ENCODE results near the gene TUBB2B.

The TUBB2B gene

GRCh38 chr6:3232017-3232945, 4.8 kb upstream of the TUBB2B start:
- DNase-seq, result no peak

- DNase-seq, result no peak
Observed at GRCh38 chr6:3231247-3232016, 4.0 kb upstream of the TUBB2B start.

- DNase-seq, result no peak
Observed at GRCh38 chr6:3230900-3231246, 3.4 kb upstream of the TUBB2B start.

GRCh38 chr6:3230256-3230882, 2.9 kb upstream of the TUBB2B start:
- DNase-seq, result no peak

GRCh38 chr6:3229566-3230178, 2.2 kb upstream of the TUBB2B start:
- DNase-seq, result peak; percentile 55

- DNase-seq, result peak; percentile 45
Observed at GRCh38 chr6:3228771-3229565, 1.5 kb upstream of the TUBB2B start.

- peak; percentile 49 for DNase-seq
Observed at GRCh38 chr6:3228046-3228671, 706 bp upstream of the TUBB2B start.

GRCh38 chr6:3226481-3227362, 731 bp downstream of the TUBB2B start:
- peak; percentile 48 for DNase-seq

- DNase-seq, result no peak
Observed at GRCh38 chr6:3226042-3226441, 1.4 kb downstream of the TUBB2B start.

- no peak for DNase-seq
Observed at GRCh38 chr6:3222506-3223038, 4.9 kb downstream of the TUBB2B start.

GRCh38 chr6:3221578-3221977, 5.9 kb downstream of the TUBB2B start:
- no peak for DNase-seq

- DNase-seq, result no peak
Observed at GRCh38 chr6:3220366-3220765, 7.1 kb downstream of the TUBB2B start.

- no peak for DNase-seq
Observed at GRCh38 chr6:3218266-3218665, 9.2 kb downstream of the TUBB2B start.

GRCh38 chr6:3217286-3217685, 10.2 kb downstream of the TUBB2B start:
- no peak for DNase-seq

GRCh38 chr6:3214898-3215297, 12.6 kb downstream of the TUBB2B start:
- no peak for DNase-seq

- no peak for DNase-seq
Observed at GRCh38 chr6:3213334-3213695, 14.1 kb downstream of the TUBB2B start.

- no peak for DNase-seq
Observed at GRCh38 chr6:3212261-3212660, 15.2 kb downstream of the TUBB2B start.

GRCh38 chr6:3211681-3212080, 15.8 kb downstream of the TUBB2B start:
- no peak for DNase-seq

GRCh38 chr6:3210024-3210610, 17.3 kb downstream of the TUBB2B start:
- no peak for DNase-seq
